HFFc6 (cell line): Measurements from ENCODE around the gene SMIM28. TPM values are rescaled to one million over a fixed set of nuclear protein-coding genes. Genes with fewer than 3 reads are reported as not detected.

Experiments
- DNase-seq: peaks from one replicate; pipeline ENCODE4 v3.0.0-alpha.2; 2018
- H3K27ac Mint-ChIP-seq: 2 replicates; pipeline ENCODE4 v1.8.0; 2020; ENCODE audit warnings: mild to moderate bottlenecking, mixed read lengths
- H3K27me3 Mint-ChIP-seq: 2 replicates; pipeline ENCODE4 v1.8.0; 2021; ENCODE audit warnings: mild to moderate bottlenecking, moderate library complexity, mixed read lengths; ENCODE audit not compliant: insufficient read depth
- H3K36me3 Mint-ChIP-seq: 2 replicates; pipeline ENCODE4 v1.8.0; 2021; ENCODE audit warnings: low read depth, mixed read lengths
- H3K4me1 Mint-ChIP-seq: 2 replicates; pipeline ENCODE4 v1.8.0; 2020; ENCODE audit warnings: low read depth, mixed read lengths
- H3K4me3 Mint-ChIP-seq: 2 replicates; pipeline ENCODE4 v1.8.0; 2020; ENCODE audit warnings: mild to moderate bottlenecking, moderate library complexity, mixed read lengths
- H3K9me3 Mint-ChIP-seq: 2 replicates; pipeline ENCODE4 v1.8.0; 2020; ENCODE audit warnings: mild to moderate bottlenecking, mixed read lengths
- CTCF ChIP-seq: fragments of 200-600 bp; sonication (generic); IDR thresholded peaks from 2 replicates; pipeline ENCODE4 v1.5.0; 2021; ENCODE audit warnings: antibody characterized with exemption, mild to moderate bottlenecking
- total RNA-seq, 6 experiments: library from RNA; stranded (reverse); fragmentation: NEBNext Ultra II Directional; extraction: Animal tissue kit (Norgen Biotek cat#: 25700); gene quantifications; 2 replicates in 1 of 6; 3 replicates in 5 of 6; pipeline ENCODE4 v1.2.3, GENCODE V29; 2021

Gene SMIM28
- total RNA-seq, 6 experiments from 2014 or later, result not detected

- peaks cover 7% of the 10 kb centered on the region for H3K27me3 Mint-ChIP-seq
- no peak overlapping the region for H3K27ac Mint-ChIP-seq
- no peaks in the 10 kb centered on the region for H3K9me3 Mint-ChIP-seq
- peaks cover 10% of the 10 kb centered on the region for H3K4me1 Mint-ChIP-seq
- TF ChIP-seq CTCF, result 0 out of 2 replicates have a peak, but pooled peaks have one; percentile 34
- no peak overlapping the region for H3K4me3 Mint-ChIP-seq
- H3K36me3 Mint-ChIP-seq, result no peaks in the 10 kb centered on the region
- DNase-seq, result no peak
These were observed 19.7 kb downstream of the SMIM28 start for GRCh38 chr6:138397128-138398122.

GRCh38 chr6:138400326-138400725 lies 22.6 kb downstream of the SMIM28 start:
- Mint-ChIP-seq H3K4me3 (no peak overlapping the region), H3K9me3 (no peaks in the 10 kb centered on the region), H3K36me3 (no peaks in the 10 kb centered on the region), H3K27me3 (peaks cover 2% of the 10 kb centered on the region), H3K4me1 (peaks cover 21% of the 10 kb centered on the region), H3K27ac (no peak overlapping the region)
- TF ChIP-seq CTCF, result no peak
- DNase-seq, result no peak

- DNase-seq, result no peak
- no peak overlapping the region for H3K27ac Mint-ChIP-seq
- 0 out of 2 replicates have a peak, but pooled peaks cover under 1% of the 10 kb centered on the region for H3K36me3 Mint-ChIP-seq
- no peaks in the 10 kb centered on the region for H3K9me3 Mint-ChIP-seq
- H3K27me3 Mint-ChIP-seq, result no peaks in the 10 kb centered on the region; the same call in 1 of the 2 replicates
- no peak overlapping the region for H3K4me3 Mint-ChIP-seq
- TF ChIP-seq CTCF, result no peak
- peaks cover 28% of the 10 kb centered on the region for H3K4me1 Mint-ChIP-seq
These were observed 24.5 kb downstream of the SMIM28 start for GRCh38 chr6:138401960-138402837.

- Mint-ChIP-seq H3K4me1 (peaks cover 22% of the 10 kb centered on the region), H3K36me3 (0 out of 2 replicates have a peak, but pooled peaks cover 6% of the 10 kb centered on the region), H3K9me3 (no peaks in the 10 kb centered on the region), H3K27me3 (no peaks in the 10 kb centered on the region; the same call in 1 of the 2 replicates), H3K4me3 (no peak overlapping the region; the same call in none of the 2 replicates), H3K27ac (no peak overlapping the region)
- DNase-seq, result no peak
- TF ChIP-seq CTCF, result no peak
These were observed 25.1 kb downstream of the SMIM28 start for GRCh38 chr6:138402838-138403187.

- no peak for TF ChIP-seq CTCF
- Mint-ChIP-seq H3K4me1 (peaks cover 20% of the 10 kb centered on the region), H3K4me3 (peak overlapping the region; percentile 85), H3K27ac (peak overlapping the region; percentile 49; the same call in 1 of the 2 replicates), H3K27me3 (no peaks in the 10 kb centered on the region; the same call in 1 of the 2 replicates), H3K9me3 (no peaks in the 10 kb centered on the region), H3K36me3 (peaks cover 11% of the 10 kb centered on the region)
- no peak for DNase-seq
These were observed 25.7 kb downstream of the SMIM28 start for GRCh38 chr6:138403324-138403800.
